LNCaP clone FGC (cell line): Measurements from ENCODE around the gene CLEC19A.

Experiments used
- DNase-seq: peaks from one replicate; pipeline ENCODE4 v3.0.0-alpha.2; 2011; ENCODE audit warnings: low read depth
- H3K4me3 ChIP-seq: 2 replicates; pipeline ENCODE4 v1.5.1; 2011; ENCODE audit warnings: mild to moderate bottlenecking, low read depth, low read length, control low read depth
- CTCF ChIP-seq: IDR thresholded peaks from 2 replicates; pipeline ENCODE4 v1.5.1; 2012; ENCODE audit warnings: mild to moderate bottlenecking; ENCODE audit not compliant: control insufficient read depth, insufficient read depth; ENCODE audit errors: extremely low read depth

The CLEC19A gene

GRCh38 chr16:19285431-19285830 is at the start of gene CLEC19A:
TSS of gene CLEC19A (plus strand) at chr16:19285731. CDS start at chr16:19285852, 121 bp downstream.
- H3K4me3 ChIP-seq = no peak within 1 kb of the TSS
- no peak for TF ChIP-seq CTCF
- no peak for DNase-seq

- H3K4me3 ChIP-seq = no peak overlapping the region
- no peak for TF ChIP-seq CTCF
- DNase-seq = no peak
Measured at GRCh38 chr16:19235886-19236285, 49.6 kb upstream of the CLEC19A start.

- no peak for TF ChIP-seq CTCF
- H3K4me3 ChIP-seq = no peak overlapping the region
- no peak for DNase-seq
Measured at GRCh38 chr16:19236561-19237209, 48.8 kb upstream of the CLEC19A start.

GRCh38 chr16:19238406-19238805 is 47.1 kb upstream of the CLEC19A start:
- no peak for DNase-seq
- TF ChIP-seq CTCF = no peak
- H3K4me3 ChIP-seq = no peak overlapping the region

- no peak for TF ChIP-seq CTCF
- H3K4me3 ChIP-seq = no peak overlapping the region
- no peak for DNase-seq
Measured at GRCh38 chr16:19239511-19240155, 45.9 kb upstream of the CLEC19A start.

- no peak for TF ChIP-seq CTCF
- no peak overlapping the region for H3K4me3 ChIP-seq
- no peak for DNase-seq
Measured at GRCh38 chr16:19240494-19240893, 45.0 kb upstream of the CLEC19A start.

GRCh38 chr16:19241512-19241911 is 44.0 kb upstream of the CLEC19A start:
- no peak for TF ChIP-seq CTCF

More at GRCh38 chr16:19241512-19241911, 44.0 kb upstream of the CLEC19A start:
- H3K4me3 ChIP-seq = no peak overlapping the region
- no peak for DNase-seq
